LoVo (cell line): ENCODE measurements around the gene ZNF618.

Experiments
- DNase-seq: peaks from one replicate; pipeline ENCODE4 v3.0.0-alpha.2; 2016; ENCODE audit warnings: low spot score

Gene ZNF618, protein sequence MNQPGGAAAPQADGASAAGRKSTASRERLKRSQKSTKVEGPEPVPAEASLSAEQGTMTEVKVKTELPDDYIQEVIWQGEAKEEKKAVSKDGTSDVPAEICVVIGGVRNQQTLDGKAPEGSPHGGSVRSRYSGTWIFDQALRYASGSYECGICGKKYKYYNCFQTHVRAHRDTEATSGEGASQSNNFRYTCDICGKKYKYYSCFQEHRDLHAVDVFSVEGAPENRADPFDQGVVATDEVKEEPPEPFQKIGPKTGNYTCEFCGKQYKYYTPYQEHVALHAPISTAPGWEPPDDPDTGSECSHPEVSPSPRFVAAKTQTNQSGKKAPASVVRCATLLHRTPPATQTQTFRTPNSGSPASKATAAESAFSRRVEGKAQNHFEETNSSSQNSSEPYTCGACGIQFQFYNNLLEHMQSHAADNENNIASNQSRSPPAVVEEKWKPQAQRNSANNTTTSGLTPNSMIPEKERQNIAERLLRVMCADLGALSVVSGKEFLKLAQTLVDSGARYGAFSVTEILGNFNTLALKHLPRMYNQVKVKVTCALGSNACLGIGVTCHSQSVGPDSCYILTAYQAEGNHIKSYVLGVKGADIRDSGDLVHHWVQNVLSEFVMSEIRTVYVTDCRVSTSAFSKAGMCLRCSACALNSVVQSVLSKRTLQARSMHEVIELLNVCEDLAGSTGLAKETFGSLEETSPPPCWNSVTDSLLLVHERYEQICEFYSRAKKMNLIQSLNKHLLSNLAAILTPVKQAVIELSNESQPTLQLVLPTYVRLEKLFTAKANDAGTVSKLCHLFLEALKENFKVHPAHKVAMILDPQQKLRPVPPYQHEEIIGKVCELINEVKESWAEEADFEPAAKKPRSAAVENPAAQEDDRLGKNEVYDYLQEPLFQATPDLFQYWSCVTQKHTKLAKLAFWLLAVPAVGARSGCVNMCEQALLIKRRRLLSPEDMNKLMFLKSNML

DNA sequence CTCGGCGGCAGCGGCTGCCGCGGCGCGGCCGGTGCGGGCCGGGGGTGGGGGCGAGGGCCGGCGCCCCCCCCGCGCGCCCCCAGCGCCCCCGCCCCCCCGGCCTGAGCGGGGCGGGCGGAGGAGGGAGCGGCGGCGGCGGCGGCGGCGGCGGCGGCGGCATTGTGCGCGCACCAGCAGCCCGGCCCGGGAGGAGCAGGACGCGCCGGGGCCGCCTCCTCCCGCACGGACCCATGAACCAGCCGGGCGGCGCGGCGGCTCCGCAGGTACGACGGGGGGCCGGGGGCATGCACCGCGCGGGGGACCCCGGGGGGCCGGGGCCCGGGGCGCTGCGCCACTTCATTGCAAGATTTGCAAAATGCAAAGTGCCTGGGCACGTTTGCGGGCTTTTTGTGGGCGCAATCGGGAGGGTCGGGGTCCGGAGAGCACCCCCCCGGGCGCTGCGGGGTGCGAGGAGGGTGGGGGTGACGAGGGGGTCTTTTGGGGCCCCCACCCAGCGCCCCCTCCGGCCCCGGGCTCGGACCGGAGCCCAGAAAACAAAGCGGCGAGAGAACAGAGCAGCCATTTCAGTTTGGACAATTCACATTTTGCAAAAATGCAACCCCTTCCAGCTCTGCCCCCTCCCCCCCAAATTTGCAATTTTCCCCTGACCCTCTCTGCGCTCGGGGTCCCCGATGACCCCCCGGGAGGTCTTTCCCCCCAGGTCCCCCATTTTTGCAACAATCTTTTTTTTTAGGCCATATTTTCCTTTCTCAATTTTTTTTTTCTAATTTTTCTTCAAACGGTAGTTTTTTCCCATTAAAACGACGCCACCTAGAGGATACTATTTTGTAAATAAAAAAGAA is at the start of gene ZNF618:
Gene ZNF618, plus strand, starts transcription at position 159 of the 842 bp plus-strand sequence. Its CDS starts 72 bp downstream, at position 231.
- DNase-seq: peak; percentile 38

DNA sequence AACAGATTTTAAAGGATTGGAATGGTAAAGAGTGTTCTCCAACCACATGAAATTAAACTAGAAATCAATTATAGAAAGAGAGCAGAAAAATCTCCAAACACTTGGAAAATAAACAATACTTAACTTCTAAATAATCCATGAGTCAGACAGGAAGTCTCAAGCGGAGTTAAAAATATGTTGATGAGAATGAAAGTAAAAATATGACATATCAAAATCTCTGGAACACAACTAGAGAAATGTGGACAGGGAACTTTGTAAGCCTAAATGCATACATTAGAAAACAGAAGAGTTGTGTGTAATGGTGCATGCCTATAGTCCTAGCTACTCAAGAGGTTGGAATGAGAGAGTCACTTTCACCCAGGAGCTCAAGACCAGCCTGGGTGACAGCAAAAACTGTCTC is 47.9 kb upstream of the ZNF618 start:
- DNase-seq: no peak

- DNase-seq: no peak
These were observed 38.8 kb upstream of the ZNF618 start for GRCh38 chr9:113837334-113837733.

GRCh38 chr9:113842086-113842485 is 34.0 kb upstream of the ZNF618 start:
- no peak for DNase-seq

- DNase-seq: no peak
These were observed 31.6 kb upstream of the ZNF618 start for GRCh38 chr9:113844466-113844865.

DNA sequence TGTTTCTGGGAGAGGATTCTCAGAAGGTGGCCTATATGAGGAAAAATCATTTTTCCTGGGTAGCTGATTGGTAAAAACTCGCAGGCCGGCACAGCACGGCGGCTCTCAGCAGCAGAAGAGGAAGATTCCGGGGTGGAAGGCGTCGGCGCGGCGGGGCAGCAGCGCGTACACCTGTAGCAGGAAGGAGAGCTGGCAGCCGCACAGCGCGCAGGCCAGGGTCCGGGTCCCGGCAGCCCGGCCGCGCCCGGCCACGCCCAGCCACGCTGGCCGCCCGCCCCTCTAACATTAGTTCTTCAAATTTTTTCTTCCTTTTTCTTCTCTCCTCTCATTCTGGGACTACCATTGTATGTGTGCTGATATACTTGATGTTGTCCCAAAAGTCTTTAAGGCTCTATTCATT is 24.8 kb upstream of the ZNF618 start:
- DNase-seq: no peak

DNA sequence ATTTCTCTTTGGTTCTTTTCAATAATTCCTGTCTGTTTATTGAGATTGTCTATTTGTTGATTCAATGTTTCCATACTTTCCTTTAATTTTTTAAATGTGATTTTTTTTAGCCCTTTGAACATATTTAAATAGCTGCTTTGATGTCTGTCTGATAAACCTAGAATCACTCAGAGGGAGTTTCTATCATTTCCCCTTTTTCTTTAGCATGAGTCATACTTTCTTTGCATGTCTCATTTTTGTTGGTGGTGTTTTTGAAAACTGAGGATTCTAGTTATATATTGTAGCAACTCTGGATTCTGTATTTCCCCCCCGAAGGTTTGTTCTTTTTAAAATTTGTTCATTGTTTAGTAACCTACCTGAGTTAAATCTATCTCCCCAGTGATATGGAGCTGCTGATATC is 24.2 kb upstream of the ZNF618 start:
- DNase-seq: no peak

DNA sequence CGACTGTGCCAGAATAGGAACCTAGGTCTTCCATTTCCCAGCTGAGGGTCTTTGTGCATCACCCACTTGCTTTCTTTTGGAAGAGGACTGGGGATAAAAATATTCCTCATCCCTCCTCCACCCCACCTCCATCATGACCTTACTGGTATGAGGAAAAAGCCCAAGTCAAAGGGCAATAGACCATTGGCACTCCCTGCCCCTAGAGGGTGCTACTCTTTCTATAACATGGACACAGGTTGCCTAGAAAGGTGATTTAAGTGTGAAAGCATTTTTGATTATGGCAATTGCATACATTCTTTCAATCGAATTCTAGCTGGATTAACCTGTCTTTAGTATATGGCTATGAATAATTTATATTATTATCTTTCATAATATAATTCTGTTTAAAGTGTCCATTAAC is 22.8 kb upstream of the ZNF618 start:
- no peak for DNase-seq

- DNase-seq: no peak
These were observed 21.8 kb upstream of the ZNF618 start for GRCh38 chr9:113854310-113854709.

DNA sequence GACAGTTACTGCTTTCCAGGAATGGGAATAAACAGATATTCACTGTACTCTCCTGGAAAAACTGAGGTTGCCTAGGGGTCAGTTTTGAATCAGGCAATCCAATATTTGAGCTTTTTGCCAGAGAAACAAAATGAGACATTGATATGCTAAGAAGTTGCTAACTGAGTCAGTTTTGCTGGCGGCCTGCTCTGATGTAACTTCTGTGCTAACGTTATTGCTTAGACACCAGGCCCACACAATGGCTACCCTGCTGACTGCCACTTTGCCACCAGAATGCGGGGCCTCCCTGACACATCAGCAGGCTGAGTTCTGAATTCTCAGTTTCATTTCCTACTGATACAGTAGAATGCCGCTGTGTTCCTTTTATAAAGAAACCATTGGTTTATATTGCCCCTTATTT is 18.2 kb upstream of the ZNF618 start:
- DNase-seq: no peak

GRCh38 chr9:113858282-113858681 is 17.8 kb upstream of the ZNF618 start:
- DNase-seq: no peak

DNA sequence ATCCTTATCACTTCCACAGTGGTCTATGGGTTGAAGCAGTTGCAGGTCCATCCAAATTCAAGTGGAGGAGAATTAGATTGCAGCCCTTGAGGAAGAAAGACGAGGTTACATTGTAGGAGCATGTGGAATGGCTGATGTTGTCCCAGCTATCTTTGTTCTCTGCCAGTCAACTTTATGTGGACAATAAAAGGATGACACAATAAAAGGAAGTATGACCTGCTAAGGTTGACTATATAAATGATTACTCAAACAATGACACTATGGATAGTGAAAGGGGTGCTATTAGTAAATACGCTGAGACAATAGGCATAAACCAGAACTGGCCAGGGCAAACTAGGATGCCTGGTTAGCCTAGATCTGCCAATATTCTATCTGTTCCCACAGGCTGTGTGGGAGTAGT is 12.8 kb upstream of the ZNF618 start:
- DNase-seq: no peak

DNA sequence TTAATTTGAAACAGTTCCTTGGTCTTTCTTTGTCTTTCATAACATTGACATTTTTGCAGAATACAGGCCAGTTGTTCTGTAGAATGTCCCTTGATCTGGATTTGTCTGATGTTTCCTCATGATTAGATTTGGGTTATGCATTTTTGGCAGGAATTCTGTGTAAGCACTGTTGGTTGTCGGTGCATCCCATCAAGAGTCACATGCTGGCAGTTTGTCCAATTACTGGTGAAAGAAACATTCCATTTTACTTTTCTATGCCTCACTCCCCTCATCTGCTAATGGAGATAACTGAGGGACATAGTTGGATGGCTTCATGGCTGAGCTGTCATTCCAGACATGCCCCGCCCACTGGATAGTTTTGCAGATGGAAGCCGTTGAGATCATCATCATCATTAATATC is 7.6 kb upstream of the ZNF618 start:
- DNase-seq: no peak

DNA sequence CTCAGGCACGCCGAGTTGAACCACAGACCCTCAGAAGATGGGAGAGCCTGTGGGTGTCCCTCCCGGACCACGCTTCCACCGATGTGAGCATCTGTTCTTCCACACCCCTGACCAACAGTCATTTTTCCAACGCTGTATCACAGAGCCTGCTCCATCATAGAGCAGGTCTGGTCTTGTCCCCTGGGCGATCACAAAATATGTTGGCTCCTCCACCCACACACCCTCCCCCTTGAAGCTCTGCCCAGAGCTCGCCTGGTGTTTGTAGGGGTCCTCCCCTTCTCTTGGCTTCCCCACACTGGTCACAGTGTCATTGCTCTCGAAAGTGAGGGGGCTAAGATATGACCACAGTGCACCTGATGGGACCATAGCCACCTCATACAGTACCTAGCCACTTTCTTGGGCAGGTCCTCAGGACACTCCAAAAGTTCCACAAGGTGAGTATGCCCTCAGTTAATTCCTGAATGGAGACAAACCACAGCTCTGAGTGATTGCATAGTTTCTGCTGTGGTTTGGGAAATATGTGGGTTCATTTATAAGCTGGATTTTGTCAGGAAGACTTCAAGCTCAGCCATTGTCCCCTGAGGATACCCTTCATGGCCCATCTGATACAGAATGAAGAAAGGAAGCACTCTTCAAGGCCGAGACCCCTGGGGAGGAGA is 3.5 kb upstream of the ZNF618 start:
- DNase-seq: no peak

DNA sequence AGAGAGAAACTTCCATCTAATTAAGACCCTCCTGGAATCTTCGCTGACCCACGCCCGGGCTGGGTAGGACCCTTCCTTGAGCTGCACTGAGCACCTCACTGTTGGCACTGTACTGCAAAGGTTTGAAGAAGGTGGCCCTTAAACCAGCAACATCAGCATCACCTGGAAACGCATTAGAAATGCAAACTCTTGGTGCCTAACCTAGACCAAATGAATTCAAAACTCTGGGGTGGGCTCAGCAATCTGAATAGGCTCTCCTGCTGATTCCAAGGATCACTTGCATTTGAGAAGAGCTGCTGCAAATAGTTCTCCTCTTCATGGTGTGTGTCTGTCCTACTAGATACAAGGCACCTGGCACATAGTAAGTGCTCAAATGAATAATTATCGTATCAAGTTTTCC is 2.7 kb upstream of the ZNF618 start:
- no peak for DNase-seq

DNA sequence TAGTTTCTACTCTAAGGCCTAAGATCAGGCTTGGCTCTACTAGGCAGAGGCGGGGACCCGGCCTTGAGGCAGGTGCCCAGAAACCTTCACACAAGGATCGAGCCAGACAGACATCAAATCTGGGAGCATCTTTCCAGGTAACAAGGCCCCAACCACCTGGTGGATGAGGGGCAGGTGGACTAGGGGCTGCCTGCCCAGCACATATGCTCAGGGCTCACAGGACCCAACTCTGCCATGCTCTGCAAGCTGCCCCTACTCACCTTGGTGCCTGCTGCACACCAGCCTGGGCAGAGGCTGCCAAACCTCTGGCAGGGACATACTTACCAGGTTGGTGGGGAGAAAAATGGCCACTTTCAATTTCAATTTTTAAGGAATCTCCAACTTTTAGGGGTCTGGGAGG is 2.2 kb upstream of the ZNF618 start:
- DNase-seq: no peak

DNA sequence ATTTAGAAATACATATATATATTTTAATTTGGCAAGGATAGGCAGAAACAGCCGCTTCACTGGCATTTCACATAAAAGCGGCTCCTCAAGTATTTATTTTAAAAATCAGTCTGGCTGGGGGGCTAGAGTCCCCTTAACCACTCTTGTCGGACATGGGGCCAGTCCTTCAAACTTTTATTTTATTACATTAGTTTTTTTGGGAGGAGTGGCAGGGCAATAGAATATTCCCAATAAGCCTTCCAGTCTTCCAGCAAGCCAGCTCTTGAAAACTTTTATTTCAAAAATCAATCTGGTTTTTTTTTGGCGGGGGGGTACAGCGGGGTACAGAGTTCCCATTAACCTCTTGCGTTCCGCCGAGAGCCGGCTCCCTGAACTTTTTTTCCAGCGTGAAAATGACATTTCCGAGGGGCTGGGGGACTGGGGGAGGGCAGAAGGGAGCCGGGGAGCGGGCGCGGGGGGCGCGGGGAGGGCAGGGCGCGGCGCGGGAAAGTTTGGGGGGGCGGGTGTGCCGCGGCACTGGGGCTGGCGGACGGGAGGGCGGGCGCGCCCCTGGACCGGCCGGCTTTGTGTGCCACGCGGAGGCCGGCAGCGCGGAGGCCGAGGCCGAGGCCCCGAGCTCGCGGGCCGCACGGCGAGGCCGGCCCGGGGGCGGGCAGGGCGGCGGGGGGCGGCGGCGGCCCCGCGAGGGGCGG is 504 bp upstream of the ZNF618 start:
- no peak for DNase-seq

DNA sequence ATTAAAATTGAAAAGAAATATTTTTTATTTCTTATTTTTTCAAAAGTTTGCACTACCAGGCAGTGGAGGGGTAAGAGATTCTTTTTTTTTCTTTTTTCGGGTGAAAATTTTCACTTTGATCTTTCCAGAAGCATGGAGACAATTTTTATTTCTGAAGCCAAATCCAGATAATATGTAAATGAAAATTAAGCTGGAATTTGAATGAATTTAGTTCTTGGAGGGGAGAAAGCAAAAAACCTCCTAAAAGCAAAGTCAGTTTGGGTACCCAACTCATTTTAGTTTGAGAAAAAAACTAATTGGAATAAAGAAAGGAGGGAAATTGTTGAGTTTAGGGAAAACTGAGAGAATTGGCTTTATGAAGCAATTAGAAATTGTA is 872 bp downstream of the ZNF618 start:
- DNase-seq: no peak

DNA sequence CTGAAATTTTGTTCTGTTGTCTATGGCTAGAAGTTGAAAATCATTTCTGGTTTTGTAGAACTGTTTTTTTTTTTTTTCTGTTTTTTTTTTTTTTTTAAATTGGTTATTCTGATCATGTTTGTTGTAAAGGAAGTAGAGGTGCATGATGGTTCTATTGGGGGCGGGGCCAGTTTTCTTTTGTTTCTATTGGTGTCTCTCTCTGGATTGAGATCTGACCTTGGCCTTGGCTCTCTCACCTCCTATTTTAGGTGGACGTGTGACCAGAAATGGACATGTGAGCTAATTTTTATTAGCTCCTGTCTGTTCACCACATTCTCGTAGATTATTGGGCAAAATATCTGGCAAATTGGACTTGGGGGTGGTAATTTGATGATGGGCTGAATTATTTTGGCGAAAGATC is 3.2 kb downstream of the ZNF618 start:
- no peak for DNase-seq

DNA sequence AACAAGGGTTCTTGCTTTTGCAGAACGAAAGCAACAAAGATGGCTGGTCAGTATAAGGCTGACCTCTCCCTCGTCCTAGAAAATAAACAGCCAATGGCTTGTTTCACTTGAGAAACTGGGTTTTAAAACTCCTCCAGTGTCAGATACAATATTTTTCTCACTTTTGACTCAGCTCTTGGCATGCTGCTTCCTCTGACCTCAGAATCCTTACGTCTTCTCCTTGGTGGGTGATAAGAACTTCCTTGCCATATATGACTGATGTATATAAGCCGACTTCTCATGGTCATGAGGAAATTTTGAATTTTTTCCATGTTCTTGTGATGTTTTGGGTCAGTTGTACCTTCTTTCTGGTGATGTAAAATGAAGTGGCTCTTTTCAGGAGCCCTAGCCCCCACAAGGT is 3.8 kb downstream of the ZNF618 start:
- no peak for DNase-seq

GRCh38 chr9:113882181-113882580 is 6.1 kb downstream of the ZNF618 start:
- no peak for DNase-seq
